SK-N-SH treated with all-trans-retinoic acid at 6 μM for 48 hours (cell line): ENCODE measurements around the gene HK3.
A peak's percentile ranks its signal among the peaks of the same experiment; 100 is the strongest.

Experiments
- ARNTL ChIP-seq: fragments of 450-650 bp; formaldehyde crosslinking; IDR thresholded peaks from 2 replicates; pipeline ENCODE4 v1.5.0; 2020; ENCODE audit warnings: low read depth, mild to moderate bottlenecking, moderate library complexity, borderline replicate concordance
- CREB5 ChIP-seq: fragments of 250-450 bp; sonication (Bioruptor Pico); IDR thresholded peaks from 2 replicates; pipeline ENCODE4 v1.5.1; 2020; ENCODE audit warnings: low read depth, mild to moderate bottlenecking, moderate library complexity
- CSDC2 ChIP-seq: fragments of 250-450 bp; sonication (Bioruptor Pico); IDR thresholded peaks from 2 replicates; pipeline ENCODE4 v1.5.0; 2020; ENCODE audit warnings: mild to moderate bottlenecking, moderate library complexity
- CSRNP3 ChIP-seq: fragments of 250-450 bp; sonication (Bioruptor Pico); IDR thresholded peaks from 2 replicates; pipeline ENCODE4 v1.5.1; 2021; ENCODE audit warnings: mild to moderate bottlenecking, moderate library complexity
- ESRRG ChIP-seq: fragments of 250-450 bp; sonication (Bioruptor Pico); IDR thresholded peaks from 2 replicates; pipeline ENCODE4 v1.6.1; 2021; ENCODE audit warnings: mild to moderate bottlenecking
- ISL1 ChIP-seq: fragments of 250-450 bp; sonication (Bioruptor Pico); IDR thresholded peaks from 2 replicates; pipeline ENCODE4 v2.1.2; 2022; ENCODE audit warnings: mild to moderate bottlenecking, moderate library complexity
- OSR1 ChIP-seq: fragments of 250-450 bp; sonication (Bioruptor Pico); IDR thresholded peaks from 2 replicates; pipeline ENCODE4 v1.8.0; 2022; ENCODE audit warnings: moderate library complexity, mild to moderate bottlenecking, inconsistent platforms
- PATZ1 ChIP-seq: fragments of 250-450 bp; sonication (Bioruptor Pico); IDR thresholded peaks from 2 replicates; pipeline ENCODE4 v1.8.0; 2020; ENCODE audit warnings: mild to moderate bottlenecking, moderate library complexity, borderline replicate concordance
- PPARA ChIP-seq: fragments of 250-450 bp; sonication (Bioruptor Pico); IDR thresholded peaks from 2 replicates; pipeline ENCODE4 v1.5.0; 2020; ENCODE audit warnings: mild to moderate bottlenecking, borderline replicate concordance
- RARB ChIP-seq: fragments of 250-450 bp; sonication (Bioruptor Pico); IDR thresholded peaks from 2 replicates; pipeline ENCODE4 v1.8.0; 2021; ENCODE audit warnings: mild to moderate bottlenecking, moderate library complexity
- ZC3H10 ChIP-seq: fragments of 250-450 bp; sonication (Bioruptor Pico); IDR thresholded peaks from 2 replicates; pipeline ENCODE4 v1.5.1; 2021; ENCODE audit warnings: mild to moderate bottlenecking, moderate library complexity
- ZFP30 ChIP-seq: fragments of 450-650 bp; formaldehyde crosslinking; IDR thresholded peaks from 2 replicates; pipeline ENCODE4 v1.5.0; 2022; ENCODE audit warnings: mild to moderate bottlenecking, moderate library complexity
- ZNF565 ChIP-seq: fragments of 450-650 bp; formaldehyde crosslinking; conservative IDR thresholded peaks from 2 replicates; pipeline ENCODE4 v1.5.0; 2020; ENCODE audit warnings: low read depth, mild to moderate bottlenecking, moderate library complexity
- ZNF8 ChIP-seq: fragments of 450-650 bp; formaldehyde crosslinking; IDR thresholded peaks from 2 replicates; pipeline ENCODE4 v1.5.0; 2020; ENCODE audit warnings: mild to moderate bottlenecking, moderate library complexity

GRCh38 chr5:176837707-176838115 lies 61.4 kb downstream of the HK3 start:
- TF ChIP-seq CSDC2 (CRISPR knock-in tag) (peak; percentile 99), ISL1 (peak; percentile 76), CREB5 (CRISPR knock-in tag) (peak; percentile 51; the same call in 1 of the 2 replicates), ARNTL (CRISPR knock-in tag) (no peak), ZNF565 (CRISPR knock-in tag) (peak; percentile 89; the same call in 1 of the 2 replicates), ZC3H10 (CRISPR knock-in tag) (0 out of 2 replicates have a peak, but pooled peaks have one; percentile 58), PATZ1 (CRISPR knock-in tag) (peak; percentile 71; the same call in 1 of the 2 replicates), RARB (CRISPR knock-in tag) (no peak), OSR1 (CRISPR knock-in tag) (peak; percentile 87; the same call in 1 of the 2 replicates), CSRNP3 (no peak), ZNF8 (peak; percentile 68; the same call in 1 of the 2 replicates), ESRRG (peak; percentile 79; the same call in 1 of the 2 replicates), PPARA (CRISPR knock-in tag) (0 out of 2 replicates have a peak, but pooled peaks have one; percentile 67), ZFP30 (CRISPR knock-in tag) (peak; percentile 72; the same call in 1 of the 2 replicates)
